GM11168 (cell line): ENCODE data around the gene HSPG2.
"Not testable (repeated sequence)": the region's sequence is repeated elsewhere in the genome, so short reads cannot be mapped to it uniquely, and the experiment has no call there.

Experiments used
- in situ Hi-C: fragments of 300-500 bp; cut with MboI; formaldehyde crosslinking; loops from one replicate; pipeline ENCODE4 v1.12.0; 2022; ENCODE audit warnings: low sequenced_read_pairs; ENCODE audit not compliant: unreplicated experiment

Gene HSPG2

GRCh38 chr1:21935891-21936365 lies 1.2 kb downstream of the HSPG2 start:
- in situ Hi-C loops: loop anchor here (25.0 kb wide), 1 partner anchor 699 kb away; no protein-coding TSS in a partner anchor

GRCh38 chr1:21935393-21935804 lies 1.7 kb downstream of the HSPG2 start:
- in situ Hi-C loops: loop anchor here (25.0 kb wide), 1 partner anchor 698 kb away; no protein-coding TSS in a partner anchor

- in situ Hi-C loops: loop anchor here (25.0 kb wide), 1 partner anchor 696 kb away; no protein-coding TSS in a partner anchor
These were observed 3.5 kb downstream of the HSPG2 start for GRCh38 chr1:21933397-21934248.

- in situ Hi-C loops: loop anchor here (25.0 kb wide), 1 partner anchor 695 kb away; no protein-coding TSS in a partner anchor
These were observed 5.0 kb downstream of the HSPG2 start for GRCh38 chr1:21932127-21932526.

GRCh38 chr1:21931171-21932093 lies 5.7 kb downstream of the HSPG2 start:
- in situ Hi-C loops: loop anchor here (25.0 kb wide), 1 partner anchor 694 kb away; no protein-coding TSS in a partner anchor

- in situ Hi-C loops: loop anchor here (25.0 kb wide), 1 partner anchor 693 kb away; no protein-coding TSS in a partner anchor
These were observed 6.4 kb downstream of the HSPG2 start for GRCh38 chr1:21930629-21931170.

GRCh38 chr1:21930080-21930571 lies 7.0 kb downstream of the HSPG2 start:
- in situ Hi-C loops: loop anchor here (25.0 kb wide), 1 partner anchor 693 kb away; no protein-coding TSS in a partner anchor

- in situ Hi-C loops: loop anchor here (25.0 kb wide), 1 partner anchor 690 kb away; no protein-coding TSS in a partner anchor
These were observed 9.4 kb downstream of the HSPG2 start for GRCh38 chr1:21927533-21928237.

GRCh38 chr1:21926814-21927532 lies 10.1 kb downstream of the HSPG2 start:
- in situ Hi-C loops: loop anchor here (25.0 kb wide), 1 partner anchor 690 kb away; no protein-coding TSS in a partner anchor

GRCh38 chr1:21926065-21926464 lies 11.0 kb downstream of the HSPG2 start:
- in situ Hi-C loops: loop anchor here (25.0 kb wide), 1 partner anchor 689 kb away; no protein-coding TSS in a partner anchor

- in situ Hi-C loops: loop anchor here (25.0 kb wide), 1 partner anchor 688 kb away; no protein-coding TSS in a partner anchor
These were observed 11.7 kb downstream of the HSPG2 start for GRCh38 chr1:21925334-21925940.

GRCh38 chr1:21924503-21925005 lies 12.6 kb downstream of the HSPG2 start:
- in situ Hi-C loops: loop anchor here (25.0 kb wide), 1 partner anchor 687 kb away; no protein-coding TSS in a partner anchor

- in situ Hi-C loops: no loop called here
These were observed 14.8 kb downstream of the HSPG2 start for GRCh38 chr1:21922090-21923013.

- in situ Hi-C loops: no loop called here
These were observed 15.8 kb downstream of the HSPG2 start for GRCh38 chr1:21921100-21921875.

- in situ Hi-C loops: no loop called here
These were observed 17.6 kb downstream of the HSPG2 start for GRCh38 chr1:21919520-21919919.

- in situ Hi-C loops: not testable (repeated sequence)
These were observed 19.9 kb downstream of the HSPG2 start for GRCh38 chr1:21917239-21917631.
